A673 (cell line): Measurements from ENCODE around the gene NRXN3. TPM values are rescaled to one million over a fixed set of nuclear protein-coding genes. Genes with fewer than 3 reads are reported as not detected.
A peak's percentile ranks its signal among the peaks of the same experiment; 100 is the strongest.

Experiments
- BruUV-seq: library from RNA; stranded (reverse); fragments of 400-500 nt; replicated peaks from 2 replicates; lab custom pipeline; 2021; lab: Mats Ljungman, UMichigan
- CTCF ChIA-PET: fragments of 300-600 bp; sonication (Branson Sonifier 250); formaldehyde crosslinking; loops from one replicate; lab custom pipeline; 2022; ENCODE audit warnings: antibody characterized with exemption; lab: Charles Lee
- POLR2A ChIA-PET: fragments of 300-600 bp; sonication (Branson Sonifier 250); formaldehyde crosslinking; loops from one replicate; lab custom pipeline; 2022; ENCODE audit warnings: antibody characterized with exemption; ENCODE audit not compliant: low non-redundant PET; lab: Charles Lee
- DNase-seq: peaks from one replicate; pipeline ENCODE4 v3.0.0-alpha.2; 2015; ENCODE audit warnings: low spot score
- H3K27ac ChIP-seq: fragments of 200-600 bp; sonication (generic); 2 replicates; pipeline ENCODE4 v1.5.1; 2016; ENCODE audit warnings: mixed run types, low read depth, mild to moderate bottlenecking, mixed read lengths, antibody characterized with exemption, low read length; ENCODE audit not compliant: poor library complexity, severe bottlenecking
- H3K27me3 ChIP-seq: fragments of 200-600 bp; sonication (generic); replicated peaks from 2 replicates; pipeline ENCODE4 v1.6.1; 2017; ENCODE audit warnings: mixed run types, low read depth, mild to moderate bottlenecking, mixed read lengths, antibody characterized with exemption, low read length; ENCODE audit not compliant: insufficient read depth, poor library complexity
- H3K36me3 ChIP-seq: fragments of 200-600 bp; sonication (generic); 2 replicates; pipeline ENCODE4 v1.6.1; 2016; ENCODE audit warnings: mixed run types, mild to moderate bottlenecking, mixed read lengths, antibody characterized with exemption, low read length; ENCODE audit not compliant: insufficient read depth, poor library complexity, severe bottlenecking
- H3K4me1 ChIP-seq: fragments of 200-600 bp; sonication (generic); 2 replicates; pipeline ENCODE4 v1.6.1; 2017; ENCODE audit warnings: mixed run types, mild to moderate bottlenecking, mixed read lengths, antibody characterized with exemption, low read length; ENCODE audit not compliant: insufficient read depth, poor library complexity, severe bottlenecking
- H3K4me3 ChIP-seq: fragments of 200-600 bp; sonication (generic); 2 replicates; pipeline ENCODE4 v1.5.1; 2016; ENCODE audit warnings: low read depth, mixed run types, mild to moderate bottlenecking, mixed read lengths, low read length; ENCODE audit not compliant: poor library complexity, severe bottlenecking
- H3K9me3 ChIP-seq: fragments of 200-600 bp; sonication (generic); 2 replicates; pipeline ENCODE4 v1.6.1; 2016; ENCODE audit warnings: mixed run types, low read depth, mild to moderate bottlenecking, mixed read lengths, antibody characterized with exemption, low read length; ENCODE audit not compliant: poor library complexity, severe bottlenecking
- EZH2 ChIP-seq: fragments of 200-600 bp; sonication (generic); IDR thresholded peaks from 2 replicates; pipeline ENCODE4 v1.6.1; 2017; ENCODE audit warnings: borderline replicate concordance, low read depth, mild to moderate bottlenecking, mixed read lengths, antibody characterized with exemption, low read length; ENCODE audit not compliant: poor library complexity, severe bottlenecking
- intact Hi-C: fragments of 100-400 bp; cut with micrococcal nuclease; formaldehyde crosslinking; loops from one replicate; pipeline ENCODE4 v1.10.0; 2022; ENCODE audit not compliant: unreplicated experiment
- total RNA-seq: library from RNA; stranded (reverse); gene quantifications from 2 replicates; pipeline ENCODE4 v1.2.3, GENCODE V29; 2021
- TF ChIP-seq, protein P1 (sequence below): fragments of 300-800, 200-600 bp; sonication (generic); conservative IDR thresholded peaks from 2 replicates; pipeline ENCODE4 v1.5.1; 2017; ENCODE audit warnings: low read depth, mild to moderate bottlenecking, antibody characterized with exemption, low read length, moderate library complexity, mixed read lengths

The NRXN3 gene
- total RNA-seq, 1 experiment from 2014 or later: 0.21 TPM

DNA sequence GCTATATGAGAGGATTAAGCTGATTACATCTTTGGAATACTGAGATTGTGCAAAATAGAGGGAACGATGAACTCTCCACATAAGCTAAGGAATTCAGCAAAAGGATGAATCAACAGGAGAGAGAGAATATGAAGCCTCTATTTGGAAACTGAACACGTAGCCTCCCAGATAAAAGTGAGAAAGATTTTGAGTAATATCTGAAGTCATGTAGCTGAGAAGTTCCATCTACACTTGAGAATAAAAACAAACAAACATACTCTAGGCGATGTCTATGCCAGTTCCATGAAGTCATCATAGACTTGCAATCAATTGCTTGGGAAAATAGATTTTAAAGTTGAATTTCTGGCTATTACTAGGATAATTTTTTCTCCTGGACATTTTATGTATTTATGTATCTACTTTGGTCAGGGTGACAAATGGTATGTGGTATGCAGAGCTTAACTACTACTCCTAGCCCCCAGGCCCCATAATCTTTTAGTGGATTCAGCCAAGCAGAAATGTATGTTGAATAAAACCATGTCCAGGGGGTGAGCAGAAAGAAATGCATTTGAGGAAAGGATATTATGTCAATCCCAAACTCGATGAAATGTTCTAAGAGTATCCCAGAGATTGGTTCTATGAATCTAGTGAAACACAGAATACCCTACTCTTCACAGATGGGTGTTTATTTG lies 1413.7 kb downstream of the NRXN3 start:
- H3K4me1 ChIP-seq: peaks cover 67% of the 10 kb centered on the region
- ChIA-PET POLR2A (no interaction called here), CTCF (no interaction called here)
- no peaks in the 10 kb centered on the region for H3K36me3 ChIP-seq
- H3K9me3 ChIP-seq: no peaks in the 10 kb centered on the region
- H3K4me3 ChIP-seq: no peak overlapping the region
- no peak for DNase-seq
- no peak for TF ChIP-seq EZH2
- TF ChIP-seq, protein P1, sequence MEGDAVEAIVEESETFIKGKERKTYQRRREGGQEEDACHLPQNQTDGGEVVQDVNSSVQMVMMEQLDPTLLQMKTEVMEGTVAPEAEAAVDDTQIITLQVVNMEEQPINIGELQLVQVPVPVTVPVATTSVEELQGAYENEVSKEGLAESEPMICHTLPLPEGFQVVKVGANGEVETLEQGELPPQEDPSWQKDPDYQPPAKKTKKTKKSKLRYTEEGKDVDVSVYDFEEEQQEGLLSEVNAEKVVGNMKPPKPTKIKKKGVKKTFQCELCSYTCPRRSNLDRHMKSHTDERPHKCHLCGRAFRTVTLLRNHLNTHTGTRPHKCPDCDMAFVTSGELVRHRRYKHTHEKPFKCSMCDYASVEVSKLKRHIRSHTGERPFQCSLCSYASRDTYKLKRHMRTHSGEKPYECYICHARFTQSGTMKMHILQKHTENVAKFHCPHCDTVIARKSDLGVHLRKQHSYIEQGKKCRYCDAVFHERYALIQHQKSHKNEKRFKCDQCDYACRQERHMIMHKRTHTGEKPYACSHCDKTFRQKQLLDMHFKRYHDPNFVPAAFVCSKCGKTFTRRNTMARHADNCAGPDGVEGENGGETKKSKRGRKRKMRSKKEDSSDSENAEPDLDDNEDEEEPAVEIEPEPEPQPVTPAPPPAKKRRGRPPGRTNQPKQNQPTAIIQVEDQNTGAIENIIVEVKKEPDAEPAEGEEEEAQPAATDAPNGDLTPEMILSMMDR: no peak
- H3K27ac ChIP-seq: no peak overlapping the region
- BruUV-seq: no TSS peak
- intact Hi-C loops: no loop called here
- H3K27me3 ChIP-seq: no peaks in the 10 kb centered on the region

DNA sequence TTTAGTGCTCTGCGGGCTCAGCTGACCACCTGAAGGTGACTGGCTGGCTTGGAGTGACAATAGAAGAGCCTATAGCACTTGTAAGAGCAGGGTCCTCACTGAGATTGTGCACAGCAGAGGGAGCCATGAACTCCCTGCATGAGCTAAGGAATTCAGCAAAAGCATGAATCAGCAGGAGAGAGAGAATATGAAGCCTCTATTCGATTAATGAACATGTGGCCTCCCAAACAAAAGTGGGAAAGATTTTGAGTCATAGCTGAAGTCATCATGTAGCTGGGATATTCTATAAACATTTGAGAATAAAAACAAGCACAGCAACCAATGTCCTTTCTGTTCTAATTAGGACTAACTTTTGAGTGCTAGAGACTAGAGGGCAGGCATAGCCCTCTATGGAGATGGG lies 1414.5 kb downstream of the NRXN3 start:
- Histone ChIP-seq H3K4me1 (peaks cover 62% of the 10 kb centered on the region), H3K36me3 (no peaks in the 10 kb centered on the region), H3K9me3 (no peaks in the 10 kb centered on the region), H3K27ac (no peak overlapping the region), H3K4me3 (no peak overlapping the region), H3K27me3 (no peaks in the 10 kb centered on the region)
- no TSS peak for BruUV-seq
- TF ChIP-seq, protein P1: peak; percentile 40
- TF ChIP-seq EZH2: no peak
- DNase-seq: peak; percentile 50
- POLR2A ChIA-PET: no interaction called here
- intact Hi-C loops: no loop called here
- CTCF ChIA-PET: no interaction called here

DNA sequence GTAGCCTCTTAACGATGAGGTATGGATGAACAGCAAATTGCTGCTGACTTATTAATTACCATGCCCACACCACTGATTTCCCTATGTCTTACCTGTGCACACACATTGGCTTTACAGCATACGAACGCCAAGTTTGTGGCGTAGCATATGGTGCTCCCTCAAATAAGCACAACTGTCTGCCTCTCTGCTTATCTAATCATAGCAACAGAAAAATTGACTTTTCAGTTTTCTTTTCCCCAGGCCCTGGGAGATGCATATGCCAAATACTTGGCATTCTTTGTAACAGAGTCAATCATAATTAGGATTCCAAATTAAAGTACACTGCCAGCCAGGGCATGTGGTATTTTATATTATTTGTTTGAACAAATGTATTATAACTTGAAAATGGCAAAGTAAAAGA lies 1415.7 kb downstream of the NRXN3 start:
- intact Hi-C loops: no loop called here
- ChIA-PET CTCF (no interaction called here), POLR2A (no interaction called here)
- no TSS peak for BruUV-seq
- Histone ChIP-seq H3K9me3 (peaks cover 6% of the 10 kb centered on the region), H3K4me3 (no peak overlapping the region), H3K4me1 (peaks cover 54% of the 10 kb centered on the region), H3K27me3 (no peaks in the 10 kb centered on the region), H3K36me3 (no peaks in the 10 kb centered on the region), H3K27ac (peak overlapping the region; percentile 73)
- DNase-seq: no peak
- TF ChIP-seq, protein P1: no peak
- TF ChIP-seq EZH2: no peak
